ENCODE measurements around the gene SIRT2. TPM values are rescaled to one million over a fixed set of nuclear protein-coding genes. Genes with fewer than 3 reads are reported as not detected.

The SIRT2 gene
- total RNA-seq, 1 experiment from 2014 or later = 8.4 TPM

DNA sequence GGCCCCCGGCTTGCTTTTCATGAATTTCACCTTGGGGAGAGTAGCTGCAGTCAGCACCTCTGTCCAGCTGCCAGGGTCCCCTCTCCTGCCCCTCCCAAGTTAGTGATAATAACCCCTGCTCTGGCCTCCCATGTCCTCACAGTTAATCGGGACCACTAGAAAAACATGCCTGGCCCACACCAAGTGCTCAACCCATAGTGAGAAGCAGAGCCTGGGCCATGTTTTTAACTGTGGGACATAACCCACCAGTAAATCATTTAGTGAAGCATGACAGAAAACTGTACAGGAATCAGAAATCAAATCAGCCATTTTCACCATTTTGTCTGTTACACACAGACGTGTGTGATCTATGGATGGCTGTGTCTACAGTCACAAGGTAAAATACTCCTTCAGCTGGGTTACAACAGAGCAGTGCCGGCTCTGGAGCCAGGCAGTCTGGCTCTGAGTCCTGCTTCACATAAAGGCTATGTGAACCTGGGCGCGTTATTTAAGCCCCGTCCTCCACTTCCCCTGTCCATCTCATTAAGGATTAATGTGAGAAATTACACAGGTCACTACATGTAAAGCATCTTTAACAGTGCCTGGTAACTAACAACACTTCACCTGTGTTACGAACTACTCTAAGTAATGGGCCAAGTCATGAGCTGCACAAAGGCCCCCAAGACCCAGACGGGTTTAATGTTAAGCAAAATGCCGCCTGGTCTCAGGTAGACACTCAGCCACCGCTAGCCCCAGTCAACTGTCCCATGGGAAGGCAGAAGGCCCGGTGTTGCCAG lies 60.2 kb downstream of the SIRT2 start:
- H3K27me3 Mint-ChIP-seq (ENCODE audit: low read depth) = no peaks in the 10 kb centered on the region
- TF ChIP-seq, protein P1, sequence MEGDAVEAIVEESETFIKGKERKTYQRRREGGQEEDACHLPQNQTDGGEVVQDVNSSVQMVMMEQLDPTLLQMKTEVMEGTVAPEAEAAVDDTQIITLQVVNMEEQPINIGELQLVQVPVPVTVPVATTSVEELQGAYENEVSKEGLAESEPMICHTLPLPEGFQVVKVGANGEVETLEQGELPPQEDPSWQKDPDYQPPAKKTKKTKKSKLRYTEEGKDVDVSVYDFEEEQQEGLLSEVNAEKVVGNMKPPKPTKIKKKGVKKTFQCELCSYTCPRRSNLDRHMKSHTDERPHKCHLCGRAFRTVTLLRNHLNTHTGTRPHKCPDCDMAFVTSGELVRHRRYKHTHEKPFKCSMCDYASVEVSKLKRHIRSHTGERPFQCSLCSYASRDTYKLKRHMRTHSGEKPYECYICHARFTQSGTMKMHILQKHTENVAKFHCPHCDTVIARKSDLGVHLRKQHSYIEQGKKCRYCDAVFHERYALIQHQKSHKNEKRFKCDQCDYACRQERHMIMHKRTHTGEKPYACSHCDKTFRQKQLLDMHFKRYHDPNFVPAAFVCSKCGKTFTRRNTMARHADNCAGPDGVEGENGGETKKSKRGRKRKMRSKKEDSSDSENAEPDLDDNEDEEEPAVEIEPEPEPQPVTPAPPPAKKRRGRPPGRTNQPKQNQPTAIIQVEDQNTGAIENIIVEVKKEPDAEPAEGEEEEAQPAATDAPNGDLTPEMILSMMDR (conservative IDR thresholded peaks at IDR 0.05) = no peak
- no peak overlapping the region for H2AK5ac ChIP-seq (ENCODE audit: insufficient read length, low read length)
- H3K4me1 Mint-ChIP-seq = peaks cover under 1% of the 10 kb centered on the region in 2 experiments; a peak in 1 of 4 replicates
- no peak overlapping the region for H2BK120ac ChIP-seq (ENCODE audit: low read depth, low read length, poor library complexity, severe bottlenecking)
- H3K56ac ChIP-seq (ENCODE audit: insufficient read length, low read depth, low read length) = no peak overlapping the region
- no peak overlapping the region for H3K4me3 Mint-ChIP-seq
- no peak overlapping the region for H3K23ac ChIP-seq (ENCODE audit: insufficient read length, low read depth, low read length)
- H3K9me3 ChIP-seq (ENCODE audit: control insufficient read depth, low read depth, low read length) = no peaks in the 10 kb centered on the region
- peak overlapping the region; percentile 36 to 88 (median 57); a peak in 4 of 7 replicates for H3K27ac Mint-ChIP-seq
- H3K4me1 ChIP-seq (ENCODE audit: insufficient read depth, low read length) = no peaks in the 10 kb centered on the region
- H3K36me3 Mint-ChIP-seq (ENCODE audit: insufficient read depth in 1 of 3, low read depth in 3 of 3) = peaks cover 78 to 96% (median 83%) of the 10 kb centered on the region in 3 experiments
- no CpG with 5 or more reads among the region's 12 CpGs for WGBS (ENCODE audit: extremely low coverage, insufficient read length, low lambda C conversion rate)
- no peak overlapping the region for H2BK15ac ChIP-seq (ENCODE audit: low read depth, low read length)
- no peaks in the 10 kb centered on the region for H3K79me1 ChIP-seq (ENCODE audit: insufficient read depth, low read depth, low read length, poor library complexity, severe bottlenecking)
- no peaks in the 10 kb centered on the region; a peak in 1 of 5 replicates for H3K9me3 Mint-ChIP-seq
- no peak overlapping the region for H2BK20ac ChIP-seq (ENCODE audit: low read depth, low read length, poor library complexity, severe bottlenecking)
- no peak overlapping the region for H3K14ac ChIP-seq (ENCODE audit: insufficient read depth, low read length)
- no peak overlapping the region for H2AFZ ChIP-seq (ENCODE audit: low read length)
- H4K91ac ChIP-seq (ENCODE audit: insufficient read length, low read depth, low read length) = no peak overlapping the region
- H3K4me2 ChIP-seq (ENCODE audit: insufficient read depth, insufficient read length, low read length) = no peak overlapping the region
- H3K23me2 ChIP-seq (ENCODE audit: insufficient read length, low read depth, low read length, poor library complexity, severe bottlenecking) = no peaks in the 10 kb centered on the region
- no peak overlapping the region for H2BK12ac ChIP-seq (ENCODE audit: insufficient read length, low read depth, low read length)
- no peak overlapping the region for H3T11ph ChIP-seq (ENCODE audit: low read length)
- DNase-seq = no peak
- H3K4ac ChIP-seq (ENCODE audit: low read depth, low read length) = no peak overlapping the region
- H3K27me3 ChIP-seq (ENCODE audit: insufficient read depth, low read length) = no peaks in the 10 kb centered on the region
- H4K20me1 ChIP-seq (ENCODE audit: control insufficient read depth, insufficient read depth, insufficient read length) = no peaks in the 10 kb centered on the region
- no peaks in the 10 kb centered on the region for H3K79me2 ChIP-seq (ENCODE audit: insufficient read depth, low read length)
- no peak overlapping the region for H3K9ac ChIP-seq (ENCODE audit: extremely low read depth, insufficient read length, low read length)
- no peak overlapping the region for H3K18ac ChIP-seq (ENCODE audit: insufficient read length, low read depth, low read length)
- H3K27ac ChIP-seq (ENCODE audit: insufficient read length, low read depth, low read length) = no peak overlapping the region
- no peak overlapping the region for H4K5ac ChIP-seq (ENCODE audit: insufficient read length, low read depth, low read length)
- no peak overlapping the region for H4K8ac ChIP-seq (replicated peaks; ENCODE audit: insufficient read length, low read depth, low read length)
- no peak overlapping the region for H2BK5ac ChIP-seq (ENCODE audit: insufficient read length, low read length)

Data from H9 (cell line).